ENCODE measurements around the gene RPS21. TPM values are rescaled to one million over a fixed set of nuclear protein-coding genes. Genes with fewer than 3 reads are reported as not detected.
"Not testable (repeated sequence)": the region's sequence is repeated elsewhere in the genome, so short reads cannot be mapped to it uniquely, and the experiment has no call there.

Gene RPS21
- total RNA-seq, 1 donor from 2014 or later: 1,160 TPM

- peaks cover 2% of the 10 kb centered on the region for H3K36me3 Mint-ChIP-seq (ENCODE audit: insufficient read depth)
- DNase-seq (ENCODE audit: low spot score, unreplicated experiment): no peak
- H3K4me3 Mint-ChIP-seq (ENCODE audit: low read depth): no peak overlapping the region
- no peak overlapping the region for H3K27ac Mint-ChIP-seq
- H3K27me3 Mint-ChIP-seq: no peaks in the 10 kb centered on the region
- TF ChIP-seq, protein P1, sequence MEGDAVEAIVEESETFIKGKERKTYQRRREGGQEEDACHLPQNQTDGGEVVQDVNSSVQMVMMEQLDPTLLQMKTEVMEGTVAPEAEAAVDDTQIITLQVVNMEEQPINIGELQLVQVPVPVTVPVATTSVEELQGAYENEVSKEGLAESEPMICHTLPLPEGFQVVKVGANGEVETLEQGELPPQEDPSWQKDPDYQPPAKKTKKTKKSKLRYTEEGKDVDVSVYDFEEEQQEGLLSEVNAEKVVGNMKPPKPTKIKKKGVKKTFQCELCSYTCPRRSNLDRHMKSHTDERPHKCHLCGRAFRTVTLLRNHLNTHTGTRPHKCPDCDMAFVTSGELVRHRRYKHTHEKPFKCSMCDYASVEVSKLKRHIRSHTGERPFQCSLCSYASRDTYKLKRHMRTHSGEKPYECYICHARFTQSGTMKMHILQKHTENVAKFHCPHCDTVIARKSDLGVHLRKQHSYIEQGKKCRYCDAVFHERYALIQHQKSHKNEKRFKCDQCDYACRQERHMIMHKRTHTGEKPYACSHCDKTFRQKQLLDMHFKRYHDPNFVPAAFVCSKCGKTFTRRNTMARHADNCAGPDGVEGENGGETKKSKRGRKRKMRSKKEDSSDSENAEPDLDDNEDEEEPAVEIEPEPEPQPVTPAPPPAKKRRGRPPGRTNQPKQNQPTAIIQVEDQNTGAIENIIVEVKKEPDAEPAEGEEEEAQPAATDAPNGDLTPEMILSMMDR (IDR thresholded peaks at IDR 0.05; ENCODE audit: unreplicated experiment): no peak
- H3K9me3 Mint-ChIP-seq (ENCODE audit: low read depth): no peaks in the 10 kb centered on the region
- H3K4me1 Mint-ChIP-seq (ENCODE audit: low read depth): peaks cover 18% of the 10 kb centered on the region
Measured at GRCh38 chr20:62370807-62371587, 15.9 kb upstream of the RPS21 start.

- no peak for DNase-seq (ENCODE audit: low spot score, unreplicated experiment)
- H3K27ac Mint-ChIP-seq: no peak overlapping the region
- TF ChIP-seq, protein P1 (IDR thresholded peaks at IDR 0.05; ENCODE audit: unreplicated experiment): no peak
- no peak overlapping the region for H3K4me3 Mint-ChIP-seq (ENCODE audit: low read depth)
- H3K9me3 Mint-ChIP-seq (ENCODE audit: low read depth): no peaks in the 10 kb centered on the region
- peaks cover 2% of the 10 kb centered on the region for H3K36me3 Mint-ChIP-seq (ENCODE audit: insufficient read depth)
- no peaks in the 10 kb centered on the region for H3K27me3 Mint-ChIP-seq
- H3K4me1 Mint-ChIP-seq (ENCODE audit: low read depth): peaks cover 21% of the 10 kb centered on the region
Measured at GRCh38 chr20:62371588-62372041, 15.3 kb upstream of the RPS21 start.

GRCh38 chr20:62372042-62372993 is 14.6 kb upstream of the RPS21 start:
- Mint-ChIP-seq H3K9me3 (ENCODE audit: low read depth) (no peaks in the 10 kb centered on the region), H3K4me1 (ENCODE audit: low read depth) (peaks cover 27% of the 10 kb centered on the region), H3K27me3 (no peaks in the 10 kb centered on the region), H3K27ac (no peak overlapping the region), H3K4me3 (ENCODE audit: low read depth) (no peak overlapping the region), H3K36me3 (ENCODE audit: insufficient read depth) (peaks cover 4% of the 10 kb centered on the region)
- no peak for DNase-seq (ENCODE audit: low spot score, unreplicated experiment)
- TF ChIP-seq, protein P1 (IDR thresholded peaks at IDR 0.05; ENCODE audit: unreplicated experiment): no peak

DNA sequence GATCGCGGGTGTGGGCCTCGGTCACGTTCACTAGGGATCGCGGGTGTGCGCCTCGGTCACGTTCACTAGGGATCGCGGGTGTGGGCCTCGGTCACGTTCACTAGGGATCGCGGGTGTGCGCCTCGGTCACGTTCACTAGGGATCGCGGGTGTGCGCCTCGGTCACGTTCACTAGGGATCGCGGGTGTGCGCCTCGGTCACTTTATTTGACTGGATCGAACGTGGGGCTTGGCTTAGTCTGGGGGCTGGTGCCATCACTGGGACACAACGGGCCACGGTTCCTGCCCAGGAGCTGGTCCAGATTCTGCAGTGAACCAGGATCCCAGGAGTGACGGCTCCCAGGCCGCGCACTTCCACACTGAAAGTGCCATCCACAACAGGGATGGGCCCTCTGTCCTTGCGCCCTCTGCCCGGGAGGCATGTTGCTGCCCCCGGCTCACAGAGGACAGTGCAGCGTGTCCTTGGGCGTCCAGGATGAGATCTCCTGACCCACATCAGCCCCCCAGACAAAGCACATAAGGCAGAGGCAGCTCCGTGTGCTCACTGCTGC is 13.2 kb upstream of the RPS21 start:
- not testable (repeated sequence) for H3K27ac Mint-ChIP-seq; H3K27me3 Mint-ChIP-seq; H3K4me3 Mint-ChIP-seq (ENCODE audit: low read depth); DNase-seq (ENCODE audit: low spot score, unreplicated experiment); H3K36me3 Mint-ChIP-seq (ENCODE audit: insufficient read depth); H3K9me3 Mint-ChIP-seq (ENCODE audit: low read depth)
- H3K4me1 Mint-ChIP-seq (ENCODE audit: low read depth): peaks cover 25% of the 10 kb centered on the region

GRCh38 chr20:62374331-62375152 is 12.4 kb upstream of the RPS21 start:
- DNase-seq (ENCODE audit: low spot score, unreplicated experiment): no peak
- Mint-ChIP-seq H3K36me3 (ENCODE audit: insufficient read depth) (peaks cover 4% of the 10 kb centered on the region), H3K27ac (peak overlapping the region; percentile 89), H3K4me3 (ENCODE audit: low read depth) (no peak overlapping the region), H3K9me3 (ENCODE audit: low read depth) (no peaks in the 10 kb centered on the region), H3K27me3 (no peaks in the 10 kb centered on the region), H3K4me1 (ENCODE audit: low read depth) (peaks cover 19% of the 10 kb centered on the region)
- TF ChIP-seq, protein P1 (IDR thresholded peaks at IDR 0.05; ENCODE audit: unreplicated experiment): no peak

Measured in progenitor cell of endocrine pancreas (in vitro differentiated cells).